ENCODE results near the gene RBM34. TPM values are rescaled to one million over a fixed set of nuclear protein-coding genes. Genes with fewer than 3 reads are reported as not detected.

RBM34 gene
- total RNA-seq, 1 experiment from 2014 or later = 143 TPM

GRCh38 chr1:235152235-235152634 is 8.8 kb downstream of the RBM34 start:
- DNase-seq (ENCODE audit: low read depth) = no peak

- no peak for DNase-seq (ENCODE audit: low read depth)
These were observed 10.0 kb downstream of the RBM34 start for GRCh38 chr1:235151033-235151432.

- DNase-seq (ENCODE audit: low read depth) = no peak
These were observed 11.2 kb downstream of the RBM34 start for GRCh38 chr1:235149824-235150223.

GRCh38 chr1:235147269-235147668 is 13.8 kb downstream of the RBM34 start:
- no peak for DNase-seq (ENCODE audit: low read depth)

GRCh38 chr1:235145639-235146038 is 15.4 kb downstream of the RBM34 start:
- DNase-seq (ENCODE audit: low read depth) = no peak

- no peak for DNase-seq (ENCODE audit: low read depth)
These were observed 18.1 kb downstream of the RBM34 start for GRCh38 chr1:235142991-235143390.

GRCh38 chr1:235139315-235139714 is 21.7 kb downstream of the RBM34 start:
- no peak for DNase-seq (ENCODE audit: low read depth)

- DNase-seq (ENCODE audit: low read depth) = no peak
These were observed 22.2 kb downstream of the RBM34 start for GRCh38 chr1:235138821-235139220.

GRCh38 chr1:235136111-235136510 is 24.9 kb downstream of the RBM34 start:
- DNase-seq (ENCODE audit: low read depth) = no peak

GRCh38 chr1:235134171-235134570 is 26.9 kb downstream of the RBM34 start:
- DNase-seq (ENCODE audit: low read depth) = no peak

- no peak for DNase-seq (ENCODE audit: low read depth)
These were observed 28.0 kb downstream of the RBM34 start for GRCh38 chr1:235133086-235133485.

- no peak for DNase-seq (ENCODE audit: low read depth)
These were observed 29.1 kb downstream of the RBM34 start for GRCh38 chr1:235131961-235132360.

GRCh38 chr1:235130766-235131270 is 30.2 kb downstream of the RBM34 start:
- no peak for DNase-seq (ENCODE audit: low read depth)

- DNase-seq (ENCODE audit: low read depth) = no peak
These were observed 31.1 kb downstream of the RBM34 start for GRCh38 chr1:235129774-235130570.

- peak; percentile 99 for DNase-seq (ENCODE audit: low read depth)
These were observed 32.4 kb downstream of the RBM34 start, which contains the start of gene TOMM20 for GRCh38 chr1:235128456-235129328. Gene TOMM20 (minus strand): TSS chr1:235128837. CDS start chr1:235128715, 122 bp downstream.

- no peak for DNase-seq (ENCODE audit: low read depth)
These were observed 33.2 kb downstream of the RBM34 start for GRCh38 chr1:235127732-235128455.

- no peak for DNase-seq (ENCODE audit: low read depth)
These were observed 33.8 kb downstream of the RBM34 start for GRCh38 chr1:235127203-235127602.

GRCh38 chr1:235124665-235125064 is 36.4 kb downstream of the RBM34 start:
- DNase-seq (ENCODE audit: low read depth) = no peak

GRCh38 chr1:235124111-235124510 is 36.9 kb downstream of the RBM34 start:
- no peak for DNase-seq (ENCODE audit: low read depth)

GRCh38 chr1:235122348-235122747 is 38.7 kb downstream of the RBM34 start:
- DNase-seq (ENCODE audit: low read depth) = no peak

- DNase-seq (ENCODE audit: low read depth) = no peak
These were observed 47.7 kb downstream of the RBM34 start for GRCh38 chr1:235113183-235113917.
